ENCODE data around the gene ETFA.

Gene ETFA

GRCh38 chr15:76209942-76210341, 101.3 kb downstream of the ETFA start:
- DNase-seq: no peak

DNA sequence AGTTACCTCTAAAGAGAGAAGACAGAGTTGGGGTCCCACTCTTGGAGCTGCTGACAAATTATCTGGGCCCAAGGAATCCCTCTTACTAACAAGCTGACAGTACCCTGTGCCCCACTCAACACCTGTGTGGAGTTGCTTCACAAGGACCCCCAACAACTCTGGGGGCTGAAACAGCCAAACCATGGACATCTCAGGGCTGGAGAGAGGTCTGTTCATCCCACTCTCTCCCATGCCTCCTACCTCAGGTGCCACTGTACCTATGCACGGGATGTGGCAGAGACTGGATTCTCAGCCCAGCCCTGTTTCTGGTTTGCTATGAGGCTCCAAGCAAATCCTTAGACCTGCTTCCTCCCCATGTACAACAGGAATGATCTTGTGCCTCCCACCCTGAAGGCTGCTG, 101.7 kb downstream of the ETFA start:
- DNase-seq: no peak

DNA sequence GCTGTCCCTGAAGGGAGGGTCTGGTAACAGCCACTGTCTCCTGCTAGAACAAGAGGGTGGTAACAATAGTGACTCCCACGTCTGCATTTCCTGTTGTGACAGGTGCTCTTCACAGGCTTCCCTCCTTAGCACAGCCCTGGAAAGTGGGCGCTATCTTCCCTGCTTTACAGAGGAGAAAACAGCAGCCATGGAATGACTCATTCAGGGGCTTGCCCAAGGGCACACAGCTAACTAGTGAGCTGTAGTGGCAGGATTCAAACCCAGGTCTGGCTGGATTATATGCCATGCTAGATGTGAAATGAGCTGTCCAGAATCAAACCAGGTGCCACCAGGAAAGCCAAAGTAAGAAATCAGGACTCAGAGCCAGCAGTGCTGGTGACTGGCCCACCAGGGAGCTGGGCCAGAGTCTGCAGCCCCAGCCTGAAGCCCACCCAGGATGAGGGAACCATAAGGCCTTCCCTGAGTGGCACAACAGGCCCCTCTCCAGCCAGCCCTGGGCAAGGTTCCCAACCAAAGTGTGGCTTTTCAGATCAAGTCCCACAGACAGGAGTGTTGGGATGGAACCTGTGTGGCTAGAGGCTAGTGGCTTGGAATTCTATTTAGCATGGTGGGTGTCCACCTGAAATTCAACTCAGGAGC, 102.4 kb downstream of the ETFA start:
- no peak for DNase-seq

GRCh38 chr15:76208084-76208785, 103.0 kb downstream of the ETFA start:
- no peak for DNase-seq

DNA sequence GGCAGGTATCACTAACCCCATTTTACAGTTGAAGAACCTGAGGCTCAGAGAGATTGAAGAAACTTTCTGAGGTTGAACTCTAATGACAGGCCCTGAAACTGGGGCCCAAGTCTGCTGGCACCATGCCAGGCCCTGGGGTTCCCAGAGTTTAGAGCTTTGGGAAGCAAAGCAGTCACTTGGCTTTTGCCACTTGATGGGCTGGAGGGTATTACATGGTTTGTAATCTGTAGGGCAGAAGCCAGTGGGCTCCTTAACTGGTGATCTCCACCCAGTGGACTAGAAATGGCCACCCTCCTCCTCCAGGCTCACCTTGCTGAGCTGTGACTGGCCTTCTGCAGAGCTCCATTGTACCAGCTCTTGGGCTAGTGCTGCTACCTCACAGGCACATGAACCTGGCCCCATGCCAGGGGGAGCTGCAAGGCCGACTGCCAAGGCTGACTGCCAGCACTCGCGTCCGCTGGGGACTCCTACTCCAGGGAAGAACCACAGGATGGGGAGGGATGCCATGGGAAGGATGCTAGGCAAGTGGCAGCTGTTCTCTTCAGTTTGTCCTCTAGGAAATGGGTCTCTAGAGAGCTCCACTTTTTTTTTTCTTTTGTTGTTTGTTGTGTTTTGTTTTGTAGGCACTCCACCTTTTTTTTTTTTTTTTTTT, 104.8 kb downstream of the ETFA start:
- peak; percentile 34 for DNase-seq

- DNase-seq: no peak
Observed at GRCh38 chr15:76204916-76205460, 106.3 kb downstream of the ETFA start.

DNA sequence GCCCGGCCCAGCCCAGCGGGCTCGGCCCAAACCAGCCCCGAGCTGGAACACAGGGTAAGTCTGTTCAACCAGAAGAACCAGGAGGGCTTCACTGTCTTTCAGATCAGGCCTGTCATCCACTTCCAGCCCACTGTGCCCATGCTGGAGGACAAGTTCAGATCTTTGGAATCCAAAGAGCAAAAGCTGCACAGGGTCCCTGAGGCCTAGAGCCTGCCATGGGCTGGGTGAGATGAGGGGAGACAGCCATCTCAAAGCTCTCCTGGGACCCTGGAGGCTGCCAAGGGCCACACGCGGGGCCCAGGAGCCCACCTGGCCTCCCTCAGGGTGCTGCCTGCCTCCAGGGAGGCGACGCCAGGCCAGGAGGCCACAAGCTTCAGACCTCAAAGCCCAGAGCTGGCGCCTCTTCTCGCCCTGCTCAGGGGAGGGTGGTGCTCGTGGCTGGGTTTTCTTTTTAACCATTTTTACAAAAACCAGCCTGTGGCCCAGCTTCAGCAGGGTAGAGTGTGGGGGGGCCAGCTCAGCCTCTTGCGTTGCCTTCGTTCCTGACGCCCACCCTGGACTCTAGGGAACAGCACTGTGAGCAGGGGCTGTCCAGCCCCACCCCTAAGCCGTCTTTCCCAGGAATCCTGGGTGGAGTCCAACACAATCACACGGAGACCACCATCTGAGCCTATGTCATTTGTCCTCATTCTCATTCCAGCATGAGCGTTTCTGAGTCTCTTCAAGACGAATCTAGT, 107.0 kb downstream of the ETFA start:
- no peak for DNase-seq

DNA sequence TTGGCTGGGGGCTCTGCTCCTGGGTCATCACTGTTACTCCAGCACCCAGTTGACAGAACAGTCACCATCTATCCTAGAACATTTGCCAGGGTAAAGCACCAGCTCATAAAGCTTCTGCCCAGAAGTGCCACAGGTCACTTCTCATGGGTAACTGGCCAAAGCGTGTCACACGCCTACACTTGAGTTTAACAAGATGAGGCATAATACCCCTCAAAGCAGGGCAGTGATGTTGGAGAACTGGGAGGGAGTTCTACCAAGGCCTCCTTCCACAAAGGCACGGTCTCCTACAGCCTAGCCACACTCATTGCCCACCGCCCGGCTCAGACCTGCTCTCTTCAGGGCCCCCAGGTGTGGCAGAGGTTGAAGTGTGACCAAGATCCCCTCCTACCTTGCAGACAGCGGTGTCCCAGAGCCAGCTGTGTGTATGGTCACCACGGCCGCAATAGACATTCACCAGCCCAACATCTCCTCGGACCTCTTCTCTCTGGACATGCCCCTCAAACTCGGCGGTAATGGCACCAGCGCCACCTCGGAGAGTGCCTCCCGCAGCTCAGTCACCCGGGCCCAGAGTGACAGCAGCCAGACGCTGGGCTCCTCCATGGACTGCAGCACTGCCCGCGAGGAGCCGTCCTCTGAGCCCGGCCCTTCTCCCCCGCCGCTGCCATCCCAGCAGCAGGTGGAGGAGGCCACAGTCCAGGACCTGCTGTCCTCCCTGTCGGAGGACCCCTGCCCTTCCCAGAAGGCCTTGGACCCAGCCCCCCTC, 107.7 kb downstream of the ETFA start:
- DNase-seq: no peak

GRCh38 chr15:76201536-76202255, 109.6 kb downstream of the ETFA start:
- no peak for DNase-seq

- no peak for DNase-seq
Observed at GRCh38 chr15:76200641-76201105, 110.6 kb downstream of the ETFA start.

GRCh38 chr15:76200083-76200465, 111.2 kb downstream of the ETFA start:
- no peak for DNase-seq

DNA sequence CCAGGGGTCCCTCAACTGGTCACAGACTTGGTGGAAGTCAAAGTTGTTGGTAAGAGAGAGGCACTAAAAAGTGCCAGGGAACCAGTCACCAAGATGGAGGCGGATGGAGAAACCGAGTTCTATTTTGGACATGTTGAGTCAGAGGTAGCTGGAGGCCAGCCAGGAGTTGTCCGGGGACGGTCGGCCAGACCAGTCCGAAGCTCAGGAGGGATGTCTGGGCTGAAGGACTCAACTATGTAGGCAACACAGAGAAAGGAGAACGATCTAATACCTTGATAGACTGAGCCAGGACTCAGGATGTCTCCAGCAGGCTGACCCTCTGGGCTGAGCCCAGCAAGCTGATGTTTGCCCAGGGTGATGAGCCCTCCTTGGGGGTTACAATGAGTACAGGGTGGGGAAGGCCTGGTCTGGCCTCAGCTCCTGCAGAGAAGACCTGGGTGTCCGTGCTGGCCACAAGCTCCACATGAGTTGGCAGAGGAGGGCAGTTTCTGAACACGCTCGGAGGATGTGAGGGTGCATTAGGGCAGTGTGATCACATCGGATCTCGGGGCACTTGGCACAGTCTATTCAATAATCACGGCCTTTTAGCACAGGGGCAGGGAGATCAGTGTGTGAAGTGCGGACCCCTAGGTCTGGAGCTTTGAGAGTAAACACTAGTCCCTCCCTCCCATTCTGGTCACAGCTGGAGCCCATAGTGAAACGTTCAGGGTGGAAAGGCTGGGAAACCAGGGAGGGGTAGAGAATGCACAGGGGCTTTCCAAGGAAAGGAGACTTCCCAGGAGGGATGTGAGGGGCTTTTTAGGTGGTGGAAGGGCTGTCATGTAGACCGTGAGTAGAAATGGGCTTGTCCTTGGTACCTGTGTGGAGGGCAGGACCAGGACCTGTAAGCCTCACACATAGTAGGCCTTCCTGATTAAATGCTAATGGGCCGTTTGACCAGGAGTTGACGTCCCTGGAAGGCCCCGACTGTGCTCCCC, 111.9 kb downstream of the ETFA start:
- peak; percentile 12 for DNase-seq

- DNase-seq: no peak
Observed at GRCh38 chr15:76198456-76199105, 112.7 kb downstream of the ETFA start.

GRCh38 chr15:76197703-76198455, 113.4 kb downstream of the ETFA start:
- DNase-seq: no peak

GRCh38 chr15:76196269-76197231, 114.7 kb downstream of the ETFA start:
- peak; percentile 85 for DNase-seq

- no peak for DNase-seq
Observed at GRCh38 chr15:76195506-76196268, 115.6 kb downstream of the ETFA start.

DNA sequence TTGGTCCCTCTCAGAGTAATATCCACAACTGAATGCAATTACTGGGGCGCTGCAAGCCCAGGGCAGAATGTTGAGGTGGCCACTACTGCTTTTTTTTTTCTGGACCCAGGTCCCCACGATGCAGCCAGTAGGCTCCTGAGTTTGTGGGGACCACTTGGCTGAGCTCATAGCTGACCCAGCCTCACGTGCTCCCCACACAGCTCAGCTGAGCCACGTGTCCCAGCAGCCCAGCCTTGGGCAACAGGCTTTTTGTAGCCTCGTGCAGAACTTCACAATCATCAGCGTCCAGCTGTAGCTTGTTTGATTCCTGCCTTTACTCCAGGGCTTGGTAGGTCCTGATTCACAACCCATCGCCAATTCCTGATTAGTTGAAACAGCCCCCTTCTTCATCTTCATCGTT, 117.3 kb downstream of the ETFA start:
- DNase-seq: no peak

All from fibroblast of skin of abdomen (primary cell).